K562 (cell line): ENCODE results near the gene KDM4C. TPM values are rescaled to one million over a fixed set of nuclear protein-coding genes. Genes with fewer than 3 reads are reported as not detected.

Experiments used
- ATAC-seq: fragments of 200-7000 bp; cut with Tn5 transposase; 3 replicates; pipeline ENCODE4 v1.9.1; 2020; ENCODE audit warnings: moderate library complexity
- BruUV-seq: library from RNA; stranded (reverse); fragments of 400-500 nt; replicated peaks from 2 replicates; lab custom pipeline; 2021; lab: Mats Ljungman, UMichigan
- CTCF ChIA-PET: fragments of 300-600 bp; formaldehyde crosslinking; extraction: SDS; loops from one replicate; lab custom pipeline; 2021; ENCODE audit warnings: low intra/inter-chr PET ratio; lab: Yijun Ruan, JAX
- POLR2A ChIA-PET: fragments of 300-600, 350-650 bp; sonication (Branson Sonifier 250); formaldehyde crosslinking; extraction: SDS; loops from one replicate; lab custom pipeline; 2021; ENCODE audit warnings: antibody characterized with exemption, inconsistent platforms; lab: Yijun Ruan, JAX
- DNase-seq, 4 experiments: peaks; one replicate each; pipeline versions ENCODE4 v3.0.0 to v3.0.0-alpha.2; 2011 to 2018; ENCODE audit warnings: low spot score in 3 of 4, mixed read lengths in 3 of 4; ENCODE audit errors: extremely low read depth in 1 of 4
- FAIRE-seq: peaks from 2 replicates; lab custom pipeline; 2011; peaks lifted over from hg19 to GRCh38; lab: Jason Lieb, UNC
- H2AFZ ChIP-seq: 2 replicates; pipeline ENCODE4 v1.6.0; 2011; ENCODE audit warnings: low read depth, low read length, control low read depth, inconsistent platforms
- H3K27ac ChIP-seq: fragments of 200-600 bp; 3 replicates; pipeline ENCODE4 v1.8.0; 2011; ENCODE audit warnings: low read depth, mild to moderate bottlenecking, control low read depth, inconsistent platforms, low read length, moderate library complexity, mixed read lengths; ENCODE audit errors: extremely low read depth
- H3K27me3 ChIP-seq, 2 experiments: fragments of 300-600 bp in 1 of 2; 2 replicates in 1 of 2; 3 replicates in 1 of 2; pipeline versions ENCODE4 v1.6.0 to v1.8.0; 2011; ENCODE audit warnings: inconsistent platforms in 2 of 2, low read length in 2 of 2, mild to moderate bottlenecking in 1 of 2, mixed read lengths in 1 of 2, moderate library complexity in 1 of 2; ENCODE audit not compliant: control insufficient read depth in 2 of 2, insufficient read depth in 2 of 2
- H3K36me3 ChIP-seq: fragments of 300-600 bp; 3 replicates; pipeline ENCODE4 v1.8.0; 2011; ENCODE audit warnings: mild to moderate bottlenecking, low read length, inconsistent platforms; ENCODE audit not compliant: control insufficient read depth, insufficient read depth
- H3K4me1 ChIP-seq, 2 experiments: fragments of 200-600 bp in 1 of 2; replicated peaks in 1 of 2; 2 replicates in 1 of 2; 3 replicates in 1 of 2; pipeline versions ENCODE4 v1.5.1 to v1.8.0; 2011; ENCODE audit warnings: inconsistent platforms in 2 of 2, low read length in 2 of 2, mild to moderate bottlenecking in 1 of 2, mixed read lengths in 1 of 2, moderate library complexity in 1 of 2; ENCODE audit not compliant: control insufficient read depth in 2 of 2, insufficient read depth in 2 of 2
- H3K4me2 ChIP-seq: 2 replicates; pipeline ENCODE4 v1.6.1; 2011; ENCODE audit warnings: low read length, control low read depth, inconsistent platforms, mixed read lengths; ENCODE audit not compliant: insufficient read depth
- H3K4me3 ChIP-seq: fragments of 200-600 bp; sonication (generic), shearing (Covaris generic); 2 replicates; pipeline ENCODE4 v1.5.1; 2016; ENCODE audit warnings: control low read depth, inconsistent platforms
- H3K79me2 ChIP-seq: fragments of 200-600 bp; 3 replicates; pipeline ENCODE4 v1.8.0; 2011; ENCODE audit warnings: low read length, inconsistent platforms; ENCODE audit not compliant: control insufficient read depth, insufficient read depth
- H3K9ac ChIP-seq, 2 experiments: 2 replicates each; pipeline versions ENCODE4 v1.6.0 to v1.6.1; 2011; ENCODE audit warnings: low read depth in 2 of 2, low read length in 2 of 2, control low read depth in 1 of 2, inconsistent platforms in 1 of 2, mild to moderate bottlenecking in 1 of 2, mixed read lengths in 1 of 2; ENCODE audit not compliant: insufficient read depth in 1 of 2
- H3K9me1 ChIP-seq: one replicate; pipeline ENCODE4 v1.6.0; 2011; ENCODE audit warnings: inconsistent platforms, mild to moderate bottlenecking, low read length, moderate library complexity; ENCODE audit not compliant: control insufficient read depth, insufficient read depth
- H3K9me3 ChIP-seq: replicated peaks from 2 replicates; pipeline ENCODE4 v1.5.1; 2011; ENCODE audit warnings: low read depth, low read length, inconsistent platforms; ENCODE audit not compliant: control insufficient read depth, insufficient read depth
- H4K20me1 ChIP-seq: replicated peaks from 2 replicates; pipeline ENCODE4 v1.6.1; 2011; ENCODE audit warnings: low read length, inconsistent platforms, mixed read lengths; ENCODE audit not compliant: control insufficient read depth, insufficient read depth
- CBFA2T3 ChIP-seq: fragments of 450-650 bp; IDR thresholded peaks from 2 replicates; pipeline ENCODE4 v1.6.1; 2017
- HLTF ChIP-seq: fragments of 450-650 bp; IDR thresholded peaks from 2 replicates; pipeline ENCODE4 v1.6.1; 2016
- L3MBTL2 ChIP-seq: fragments of 450-650 bp; IDR thresholded peaks from 2 replicates; pipeline ENCODE4 v1.6.1; 2016; ENCODE audit warnings: mild to moderate bottlenecking, moderate library complexity
- TAF1 ChIP-seq: IDR thresholded peaks from 2 replicates; pipeline ENCODE4 v1.6.1; 2011; ENCODE audit warnings: mild to moderate bottlenecking, low read length, moderate library complexity; ENCODE audit not compliant: insufficient read depth, control insufficient read depth, severe bottlenecking; ENCODE audit errors: extremely low read depth
- TCFL5 ChIP-seq: fragments of 250-450 bp; sonication (Bioruptor Pico); conservative IDR thresholded peaks from 2 replicates; pipeline ENCODE4 v1.6.1; 2021; ENCODE audit warnings: mild to moderate bottlenecking, moderate library complexity, matching md5 sums
- ZNF143 ChIP-seq: sonication (generic); formaldehyde crosslinking; IDR thresholded peaks from 2 replicates; pipeline ENCODE4 v1.9.0; 2022; ENCODE audit warnings: mild to moderate bottlenecking, missing genetic modification reagents
- ZNF253 ChIP-seq: fragments of 250-450 bp; sonication (Bioruptor Pico); conservative IDR thresholded peaks from 2 replicates; pipeline ENCODE4 v1.6.1; 2021; ENCODE audit warnings: mild to moderate bottlenecking
- ZNF431 ChIP-seq: sonication (generic); formaldehyde crosslinking; IDR thresholded peaks from 2 replicates; pipeline ENCODE4 v1.8.0; 2022; ENCODE audit warnings: mild to moderate bottlenecking, missing genetic modification reagents
- WGBS: fragments of 100-300 bp; shearing (Covaris generic); methylation state at CpG from one replicate; pipeline ENCODE4 v1.1.6; 2016; ENCODE audit warnings: low coverage, mixed read lengths; ENCODE audit not compliant: insufficient coverage; ENCODE audit errors: missing lambda C conversion rate; 5-methylcytosine and 5-hydroxymethylcytosine counted together
- in situ Hi-C: fragments of 300-500 bp; cut with MboI; formaldehyde crosslinking; loops from 4 replicates; pipeline ENCODE4 v1.15.0; 2018; ENCODE audit warnings: inconsistent platforms, mixed read lengths
- intact Hi-C: fragments of 100-400 bp; cut with micrococcal nuclease; formaldehyde crosslinking; loops from 2 replicates; pipeline ENCODE4 v1.14.2; 2022
- polyA plus RNA-seq, 8 experiments: library from polyadenylated mRNA; depleted of rRNA in 4 of 8; stranded (reverse) in 5 of 8; unstranded in 3 of 8; fragments of >200 nt; fragmentation: Nextera tagmentation in 2 of 8; fragmentation: Illumina TruSeq in 1 of 8; extraction: Ambion mirVana in 2 of 8; extraction: Trizol in 1 of 8; gene quantifications; 2 replicates each; pipeline versions ENCODE4 v1.2.1 to v1.2.3, GENCODE V29; 2011 to 2014; ENCODE audit warnings: inconsistent platforms in 1 of 8, missing spikeins in 1 of 8
- total RNA-seq, 7 experiments: library from RNA; depleted of rRNA in 6 of 7; stranded (reverse); fragments of >200 nt in 6 of 7; fragmentation: Illumina TruSeq in 2 of 7; extraction: Trizol in 2 of 7; gene quantifications; 2 replicates each; pipeline versions ENCODE4 v1.2.1 to v1.2.3, GENCODE V29; 2011 to 2021; ENCODE audit warnings: low replicate concordance in 1 of 7
- TF ChIP-seq, protein P1 (sequence below): IDR thresholded peaks from 3 replicates; pipeline ENCODE4 v1.6.1; 2011; ENCODE audit warnings: borderline replicate concordance, mild to moderate bottlenecking, moderate library complexity; ENCODE audit not compliant: insufficient read length; ENCODE audit errors: extremely low read depth

Gene KDM4C
- total and polyA plus RNA-seq, 9 of the 15 experiments (the other 6 are each of a cell fraction or from before 2014, with no cell fraction given), result 5.4 to 17.0 (median 12.6) TPM

DNA sequence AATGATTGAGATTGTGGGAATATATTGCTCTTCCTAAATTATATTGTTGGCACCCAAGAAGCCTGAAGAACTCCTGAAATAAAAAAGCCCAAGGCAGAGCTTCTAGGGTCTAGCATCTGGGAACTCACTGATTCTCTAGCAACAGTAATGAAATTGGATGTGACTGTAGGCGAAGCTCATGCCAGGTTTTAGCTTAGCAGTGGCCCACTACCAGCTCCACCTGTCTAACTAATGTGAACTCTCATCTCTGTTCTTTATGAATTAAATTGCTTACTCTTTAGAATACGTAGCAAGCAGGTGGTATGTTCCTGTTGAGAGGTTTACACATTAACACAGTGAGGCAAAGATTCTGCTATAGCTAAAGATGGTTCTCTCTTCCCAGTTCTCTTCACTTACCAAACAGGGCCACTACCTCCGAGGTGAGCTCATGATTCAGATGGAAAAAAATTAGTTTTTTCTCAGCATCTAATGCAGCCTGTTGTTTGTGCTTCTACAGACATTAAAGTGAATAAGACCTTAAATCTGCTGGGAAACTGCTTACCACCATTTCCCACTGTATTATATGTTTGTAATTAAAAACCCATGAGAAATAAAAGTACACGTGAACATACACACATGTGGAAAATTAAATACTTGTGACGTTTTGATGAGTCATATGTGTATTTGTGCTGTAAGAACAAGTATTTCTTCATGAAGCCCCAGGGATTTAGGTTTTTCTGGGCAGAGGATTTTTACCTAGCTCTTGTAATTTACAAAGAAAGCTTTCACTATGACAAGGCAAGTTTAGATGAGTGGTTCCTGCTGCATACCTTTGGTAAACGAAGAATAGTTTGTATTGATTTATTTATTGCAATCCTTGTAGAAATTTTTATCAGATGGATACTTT is 360.1 kb downstream of the KDM4C start (continued):
- no peak for TF ChIP-seq ZNF143 (CRISPR knock-in tag)
- TF ChIP-seq ZNF431 (CRISPR knock-in tag), result no peak
- TF ChIP-seq TCFL5, result no peak
- TF ChIP-seq L3MBTL2, result no peak
- TF ChIP-seq HLTF, result no peak
- no peak for TF ChIP-seq TAF1
- TF ChIP-seq ZNF253 (CRISPR knock-in tag), result no peak

DNA sequence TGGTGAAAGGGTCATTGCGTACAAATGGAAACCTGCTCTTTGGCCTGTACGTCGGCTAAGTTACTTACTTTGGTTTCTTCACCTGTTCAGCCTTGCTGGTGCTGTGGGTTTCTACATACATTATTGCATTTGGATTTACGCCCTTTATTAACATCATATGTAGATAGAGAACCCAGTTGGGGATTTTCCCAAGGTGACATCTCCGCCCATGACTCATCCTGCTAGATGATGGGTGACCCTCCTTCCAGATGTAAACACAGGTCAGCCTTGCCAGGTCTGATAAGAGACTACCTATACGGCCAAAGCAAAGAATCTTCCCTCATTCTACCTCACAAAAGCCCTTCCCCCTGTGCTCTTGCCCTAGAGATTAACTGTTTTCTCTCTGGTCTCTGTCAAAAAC is 360.9 kb downstream of the KDM4C start:
- Histone ChIP-seq H3K4me3 (no peak overlapping the region), H3K4me2 (no peak overlapping the region), H3K9me3 (no peaks in the 10 kb centered on the region), H3K9ac (no peak overlapping the region), H3K9me1 (no peaks in the 10 kb centered on the region), H3K27ac (no peak overlapping the region), H3K36me3 (no peaks in the 10 kb centered on the region), H3K79me2 (no peaks in the 10 kb centered on the region), H4K20me1 (no peaks in the 10 kb centered on the region)
- BruUV-seq, result no TSS peak
- ChIA-PET POLR2A (no interaction called here), CTCF (no interaction called here)
- 63% methylated on average over 5 of the region's 6 CpGs for WGBS
- no peak for ATAC-seq
- DNase-seq, result peak; percentile 11 to 21 (median 17)
- TF ChIP-seq CBFA2T3, result 0 out of 2 replicates have a peak, but pooled peaks have one; percentile 26
- TF ChIP-seq, protein P1, sequence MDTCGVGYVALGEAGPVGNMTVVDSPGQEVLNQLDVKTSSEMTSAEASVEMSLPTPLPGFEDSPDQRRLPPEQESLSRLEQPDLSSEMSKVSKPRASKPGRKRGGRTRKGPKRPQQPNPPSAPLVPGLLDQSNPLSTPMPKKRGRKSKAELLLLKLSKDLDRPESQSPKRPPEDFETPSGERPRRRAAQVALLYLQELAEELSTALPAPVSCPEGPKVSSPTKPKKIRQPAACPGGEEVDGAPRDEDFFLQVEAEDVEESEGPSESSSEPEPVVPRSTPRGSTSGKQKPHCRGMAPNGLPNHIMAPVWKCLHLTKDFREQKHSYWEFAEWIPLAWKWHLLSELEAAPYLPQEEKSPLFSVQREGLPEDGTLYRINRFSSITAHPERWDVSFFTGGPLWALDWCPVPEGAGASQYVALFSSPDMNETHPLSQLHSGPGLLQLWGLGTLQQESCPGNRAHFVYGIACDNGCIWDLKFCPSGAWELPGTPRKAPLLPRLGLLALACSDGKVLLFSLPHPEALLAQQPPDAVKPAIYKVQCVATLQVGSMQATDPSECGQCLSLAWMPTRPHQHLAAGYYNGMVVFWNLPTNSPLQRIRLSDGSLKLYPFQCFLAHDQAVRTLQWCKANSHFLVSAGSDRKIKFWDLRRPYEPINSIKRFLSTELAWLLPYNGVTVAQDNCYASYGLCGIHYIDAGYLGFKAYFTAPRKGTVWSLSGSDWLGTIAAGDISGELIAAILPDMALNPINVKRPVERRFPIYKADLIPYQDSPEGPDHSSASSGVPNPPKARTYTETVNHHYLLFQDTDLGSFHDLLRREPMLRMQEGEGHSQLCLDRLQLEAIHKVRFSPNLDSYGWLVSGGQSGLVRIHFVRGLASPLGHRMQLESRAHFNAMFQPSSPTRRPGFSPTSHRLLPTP, result no peak
- TF ChIP-seq, all 486 proteins: peak for 1
- Histone ChIP-seq H2AFZ (no peak overlapping the region), H3K4me1 (peaks cover 0 to 4% of the 10 kb centered on the region in 2 experiments; a peak in 2 of 5 replicates), H3K27me3 (no peaks in the 10 kb centered on the region)
- in situ Hi-C loops, result no loop called here
- intact Hi-C loops, result no loop called here
- FAIRE-seq, result no peak
